DMS 273 (cell line): ENCODE measurements around the gene HRAS.
"Not testable (repeated sequence)": the region's sequence is repeated elsewhere in the genome, so short reads cannot be mapped to it uniquely, and the experiment has no call there.

Source experiments
- DNase-seq: peaks from one replicate; lab custom pipeline; 2025; ENCODE audit not compliant: unreplicated experiment; lab: John Stamatoyannopoulos, UW

The HRAS gene

DNA sequence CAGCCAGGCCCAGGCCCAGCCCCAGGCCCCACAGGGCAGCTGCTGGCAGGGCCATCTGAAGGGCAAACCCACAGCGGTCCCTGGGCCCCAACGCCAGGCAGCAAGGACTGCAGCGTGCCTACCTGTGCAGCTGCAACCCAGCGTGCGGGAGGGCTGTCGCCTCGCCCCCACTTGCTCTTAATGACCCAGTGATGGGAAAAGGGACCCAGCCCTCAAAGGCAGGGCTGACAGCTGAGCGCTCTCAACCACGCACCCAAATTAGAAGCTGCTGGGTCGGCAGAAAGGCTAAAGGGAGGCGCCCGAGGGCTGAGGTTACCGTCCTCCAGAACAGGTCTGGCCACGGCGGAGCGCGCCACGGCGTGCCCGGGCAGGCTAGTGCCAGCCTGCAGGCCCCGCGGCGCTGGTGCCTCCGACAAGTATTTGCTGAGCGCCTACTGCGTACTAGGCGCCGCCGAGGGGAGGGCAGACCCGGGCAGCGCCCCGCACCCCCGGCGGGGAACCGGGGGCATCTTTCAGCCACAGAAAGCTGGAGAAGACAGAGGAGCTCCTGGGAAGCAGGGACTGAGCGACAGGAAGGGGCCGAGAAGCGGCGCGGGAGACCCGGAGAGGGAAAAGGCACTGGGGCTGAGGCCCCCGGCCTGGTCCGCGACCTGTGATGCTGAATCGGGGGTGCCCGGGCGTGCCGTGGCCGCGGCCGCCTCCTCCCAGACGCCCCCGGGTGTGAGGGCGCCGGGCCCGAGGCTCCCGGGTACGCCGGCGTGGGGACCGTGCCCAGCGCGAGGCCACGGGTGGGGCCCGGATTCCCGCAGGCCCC lies 773 bp downstream of the HRAS start:
- DNase-seq = peak; percentile 71

GRCh38 chr11:533586-534395 lies 1.6 kb downstream of the HRAS start:
- DNase-seq = no peak

DNA sequence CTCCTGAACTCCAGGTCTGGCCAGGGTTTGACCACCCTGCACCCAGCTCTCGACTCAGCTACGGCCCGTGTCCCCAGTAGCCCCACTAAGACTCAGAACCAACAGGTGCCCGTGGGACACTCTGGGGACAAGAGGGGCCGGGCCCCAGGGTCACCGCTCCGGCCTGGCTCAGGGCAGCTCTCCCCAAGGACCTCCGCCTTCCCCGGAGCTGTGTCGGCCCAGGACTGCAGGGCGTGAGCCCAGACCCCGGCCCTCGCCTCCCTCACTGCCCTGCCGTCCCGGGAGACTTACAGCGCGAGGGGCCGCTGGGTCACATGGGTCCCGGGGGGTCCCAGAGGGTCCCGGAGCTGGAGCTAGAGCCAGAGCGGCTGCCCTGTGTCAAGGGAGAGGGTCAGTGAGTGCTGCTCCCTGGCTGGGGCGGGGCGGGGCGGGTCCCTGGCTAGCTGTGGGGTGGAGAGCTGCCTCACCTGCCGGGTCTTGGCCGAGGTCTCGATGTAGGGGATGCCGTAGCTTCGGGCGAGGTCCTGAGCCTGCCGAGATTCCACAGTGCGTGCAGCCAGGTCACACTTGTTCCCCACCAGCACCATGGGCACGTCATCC lies 2.3 kb downstream of the HRAS start:
- DNase-seq = no peak

GRCh38 chr11:532527-532985 lies 2.8 kb downstream of the HRAS start:
- DNase-seq = no peak

GRCh38 chr11:531919-532526 lies 3.4 kb downstream of the HRAS start:
- DNase-seq = no peak

- DNase-seq = no peak
Observed at GRCh38 chr11:530960-531831, 4.2 kb downstream of the HRAS start.

GRCh38 chr11:529728-530411 lies 5.5 kb downstream of the HRAS start:
- DNase-seq = no peak

- DNase-seq = no peak
Observed at GRCh38 chr11:528815-529727, 6.3 kb downstream of the HRAS start.

- no peak for DNase-seq
Observed at GRCh38 chr11:528166-528814, 7.1 kb downstream of the HRAS start.

DNA sequence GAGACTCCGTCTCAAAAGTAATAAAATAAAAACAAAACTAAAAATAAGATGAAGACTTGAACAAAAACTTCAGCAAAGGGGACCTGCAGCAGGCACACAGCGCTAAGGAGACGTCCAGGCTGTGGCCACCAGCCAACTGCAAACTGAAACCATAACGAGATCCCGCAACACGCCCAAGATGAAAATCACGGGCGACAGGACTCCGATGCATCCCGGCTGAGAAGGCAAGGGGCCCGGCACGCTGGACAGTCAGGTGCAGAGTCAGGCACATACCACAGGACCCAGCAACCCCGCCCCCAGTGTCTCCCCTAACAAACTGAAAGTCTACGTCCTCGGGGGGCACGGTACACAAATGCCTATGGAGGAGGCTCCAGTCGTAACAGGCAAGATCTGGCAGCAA lies 9.2 kb downstream of the HRAS start:
- no peak for DNase-seq

DNA sequence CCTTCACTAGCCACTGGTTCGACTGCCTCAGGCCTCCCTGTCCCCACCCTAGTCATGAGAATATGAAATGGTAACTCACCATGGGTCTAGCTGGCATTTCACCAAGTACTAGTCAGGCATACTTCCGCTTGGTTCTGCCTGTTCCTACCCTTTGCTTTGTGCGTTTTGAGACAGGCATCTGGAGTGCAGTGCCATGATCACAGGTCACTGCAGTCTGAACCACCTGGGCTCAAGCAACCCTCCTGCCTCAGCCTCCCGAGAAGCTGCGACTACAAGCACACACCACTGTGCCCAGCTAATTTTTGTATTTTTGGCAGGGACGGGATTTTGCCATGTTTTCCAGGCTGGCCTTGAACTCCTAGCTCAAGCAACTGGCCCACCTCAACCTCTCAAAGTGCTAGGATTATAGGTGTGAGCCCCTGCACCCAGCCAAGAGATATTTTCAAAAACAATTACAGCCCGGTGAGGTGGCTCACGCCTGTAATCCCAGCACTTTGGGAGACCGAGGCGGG lies 14.1 kb downstream of the HRAS start:
- DNase-seq = no peak

DNA sequence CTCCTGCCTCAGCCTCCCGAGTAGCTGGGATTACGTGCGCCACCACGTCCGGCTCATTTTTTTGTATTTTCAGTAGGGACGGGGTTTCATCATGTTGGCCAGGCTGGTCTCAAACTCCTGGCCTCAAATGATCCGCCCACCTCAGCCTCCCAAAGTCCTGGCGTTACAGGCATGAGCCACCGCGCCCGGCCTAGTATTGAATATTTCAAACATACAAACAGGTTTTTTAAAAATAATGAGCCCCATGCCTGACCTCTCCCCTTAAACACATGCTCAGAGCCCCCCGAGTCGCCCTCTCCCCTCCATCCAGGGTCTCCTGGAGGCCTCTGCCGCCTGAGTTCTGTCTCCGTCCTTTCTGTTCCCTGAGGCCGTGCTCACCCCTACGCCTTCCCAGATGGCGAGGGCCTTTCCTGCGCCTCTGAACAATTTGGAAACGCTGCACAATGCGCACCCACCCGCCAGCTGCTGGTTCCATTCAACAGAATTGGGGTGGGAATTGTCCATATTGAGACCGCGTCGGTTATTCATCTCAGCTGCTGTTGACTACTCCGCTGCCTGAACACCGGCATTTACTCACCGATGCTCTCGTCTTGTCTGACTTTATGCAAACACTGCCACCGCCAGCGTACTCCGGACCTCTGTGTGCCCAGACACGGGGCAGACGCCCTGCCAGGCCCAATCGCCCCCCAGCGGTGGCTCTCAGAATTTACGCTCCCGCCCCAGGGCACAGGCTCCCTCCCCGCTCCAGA lies 14.8 kb downstream of the HRAS start:
- DNase-seq = peak; percentile 44

DNA sequence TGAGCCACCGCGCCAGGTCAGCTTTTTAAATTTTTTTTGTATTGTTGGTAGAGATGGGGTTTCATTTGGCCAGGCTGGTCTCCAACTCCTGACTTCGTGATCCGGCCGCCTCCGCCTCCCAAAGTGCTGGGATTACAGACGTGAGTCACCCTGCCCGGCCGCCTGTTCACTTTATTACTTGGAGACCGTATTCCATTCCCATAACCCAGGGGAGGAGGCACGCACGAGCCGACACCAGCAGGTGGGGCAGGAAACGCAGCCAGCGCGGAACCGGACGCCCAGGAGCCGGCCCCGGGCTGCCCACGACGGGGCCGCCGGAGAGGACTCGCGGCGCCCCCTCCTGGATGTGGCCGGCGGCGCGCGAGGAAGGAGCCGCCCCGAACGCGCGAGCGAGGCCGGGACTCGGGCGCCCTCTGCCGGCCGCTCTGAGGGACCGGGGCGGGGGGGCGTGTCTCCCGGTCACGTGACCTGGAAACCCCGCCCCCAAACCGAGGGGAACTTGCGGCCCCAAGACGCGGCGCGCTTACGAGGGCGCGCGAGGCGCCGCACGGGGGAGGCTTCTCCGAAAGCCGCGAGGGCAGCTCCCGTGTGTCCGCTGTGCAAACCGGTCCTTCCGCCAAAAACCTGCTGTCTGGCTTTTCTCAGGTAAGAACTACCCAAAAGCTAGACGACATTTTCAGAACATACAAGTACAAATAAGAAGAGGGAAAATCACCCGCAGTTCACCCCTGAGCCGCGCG lies 16.7 kb downstream of the HRAS start:
- DNase-seq = peak; percentile 96

GRCh38 chr11:516918-517685 lies 18.3 kb downstream of the HRAS start:
- not testable (repeated sequence) for DNase-seq

DNA sequence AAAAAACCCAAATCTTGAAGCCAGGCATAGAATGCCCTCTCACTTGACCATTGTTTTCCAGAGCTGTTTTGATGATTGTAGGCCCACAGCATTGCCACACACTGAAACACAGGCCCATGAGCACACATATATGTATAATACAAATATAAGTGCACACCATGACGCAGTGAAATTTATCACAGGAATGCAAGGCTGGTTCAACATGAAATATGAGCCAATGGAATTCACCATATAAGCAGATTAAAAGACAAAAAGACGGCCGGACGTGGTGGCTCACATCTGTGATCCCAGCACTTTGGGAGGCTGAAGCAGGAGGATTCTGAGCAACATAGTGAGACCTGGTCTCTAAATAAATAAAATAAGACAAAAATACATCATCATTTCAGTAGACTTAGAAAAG lies 19.0 kb downstream of the HRAS start:
- DNase-seq = no peak

DNA sequence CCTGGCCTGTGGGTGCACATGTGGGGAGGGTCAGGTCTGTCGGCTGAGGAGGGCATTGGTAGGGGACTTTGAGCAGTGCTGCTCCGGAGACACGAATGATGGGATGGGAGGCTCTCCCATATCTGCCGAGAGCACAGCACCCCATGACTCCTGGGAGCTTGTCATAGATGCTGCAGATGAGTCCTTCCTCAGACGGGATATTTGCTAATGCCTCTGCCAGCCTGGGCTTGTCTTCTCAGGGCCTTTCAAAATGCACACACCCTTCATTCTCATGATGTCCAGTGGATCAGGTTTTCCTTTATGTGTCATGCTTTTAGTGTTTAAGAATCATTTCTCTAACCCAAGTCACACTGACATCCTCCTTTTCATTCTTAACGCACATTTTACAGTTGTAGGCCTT lies 20.2 kb downstream of the HRAS start:
- no peak for DNase-seq
